Peyer's patch (tissue), 4 donors: ENCODE results near the gene CELSR1.

Experiments
- POLR2A ChIP-seq, 2 donors: fragments of 450-650 bp; IDR thresholded peaks; one replicate each; pipeline ENCODE4 v1.5.1; 2017; ENCODE audit warnings: antibody characterized with exemption in 2 of 2, mild to moderate bottlenecking in 2 of 2, moderate library complexity in 2 of 2
- TF ChIP-seq, protein P1 (sequence below), 6 experiments: fragments of 450-650 bp in 4 of 6; fragments of 200-600 bp in 2 of 6; sonication (generic) in 1 of 6; IDR thresholded peaks; one replicate each; pipeline ENCODE4 v1.5.1; 2017 to 2019; ENCODE audit warnings: antibody characterized with exemption in 6 of 6, mild to moderate bottlenecking in 3 of 6, moderate library complexity in 1 of 6

DNA sequence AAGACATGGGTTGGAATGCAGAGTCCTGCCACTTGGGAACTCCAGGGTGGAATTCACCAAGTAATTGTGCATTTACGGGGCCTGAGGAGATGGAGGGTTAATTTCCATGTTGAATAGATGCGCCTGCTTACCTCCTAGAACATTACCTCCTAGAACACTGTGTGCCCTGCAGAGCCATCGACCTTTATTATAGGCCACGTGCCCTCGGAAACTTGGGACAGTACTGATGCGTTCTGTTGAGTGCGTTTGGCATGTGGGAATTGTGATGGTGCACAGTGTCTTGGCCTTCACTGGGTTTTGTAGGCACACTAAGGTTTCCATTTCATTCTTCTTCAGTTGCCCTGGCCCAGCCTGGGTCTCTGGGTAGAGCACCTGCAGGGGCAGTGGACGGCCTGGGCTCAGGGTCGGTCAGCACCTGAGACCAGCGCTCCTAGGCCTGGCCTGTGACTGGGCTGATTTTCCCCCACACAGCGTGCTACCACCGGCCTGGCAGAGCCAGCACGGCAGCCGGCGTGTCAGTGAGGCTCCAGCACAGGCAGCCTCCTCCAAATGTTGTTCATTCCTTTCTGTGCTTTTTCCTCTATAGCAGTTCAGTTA, 189.2 kb downstream of the CELSR1 start:
- no peak for TF ChIP-seq POLR2A (IDR thresholded peaks at IDR 0.05)
- TF ChIP-seq, protein P1, sequence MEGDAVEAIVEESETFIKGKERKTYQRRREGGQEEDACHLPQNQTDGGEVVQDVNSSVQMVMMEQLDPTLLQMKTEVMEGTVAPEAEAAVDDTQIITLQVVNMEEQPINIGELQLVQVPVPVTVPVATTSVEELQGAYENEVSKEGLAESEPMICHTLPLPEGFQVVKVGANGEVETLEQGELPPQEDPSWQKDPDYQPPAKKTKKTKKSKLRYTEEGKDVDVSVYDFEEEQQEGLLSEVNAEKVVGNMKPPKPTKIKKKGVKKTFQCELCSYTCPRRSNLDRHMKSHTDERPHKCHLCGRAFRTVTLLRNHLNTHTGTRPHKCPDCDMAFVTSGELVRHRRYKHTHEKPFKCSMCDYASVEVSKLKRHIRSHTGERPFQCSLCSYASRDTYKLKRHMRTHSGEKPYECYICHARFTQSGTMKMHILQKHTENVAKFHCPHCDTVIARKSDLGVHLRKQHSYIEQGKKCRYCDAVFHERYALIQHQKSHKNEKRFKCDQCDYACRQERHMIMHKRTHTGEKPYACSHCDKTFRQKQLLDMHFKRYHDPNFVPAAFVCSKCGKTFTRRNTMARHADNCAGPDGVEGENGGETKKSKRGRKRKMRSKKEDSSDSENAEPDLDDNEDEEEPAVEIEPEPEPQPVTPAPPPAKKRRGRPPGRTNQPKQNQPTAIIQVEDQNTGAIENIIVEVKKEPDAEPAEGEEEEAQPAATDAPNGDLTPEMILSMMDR (IDR thresholded peaks at IDR 0.05), result no peak
